HG03045 (cell line): Measurements from ENCODE around the gene MNAT1.

ENCODE experiments used
- ATAC-seq: cut with Tn5 transposase; IDR thresholded peaks from one replicate; pipeline ENCODE4 v1.9.1; 2021; ENCODE audit warnings: mild to moderate bottlenecking, moderate library complexity; ENCODE audit not compliant: unreplicated experiment

Gene MNAT1

DNA sequence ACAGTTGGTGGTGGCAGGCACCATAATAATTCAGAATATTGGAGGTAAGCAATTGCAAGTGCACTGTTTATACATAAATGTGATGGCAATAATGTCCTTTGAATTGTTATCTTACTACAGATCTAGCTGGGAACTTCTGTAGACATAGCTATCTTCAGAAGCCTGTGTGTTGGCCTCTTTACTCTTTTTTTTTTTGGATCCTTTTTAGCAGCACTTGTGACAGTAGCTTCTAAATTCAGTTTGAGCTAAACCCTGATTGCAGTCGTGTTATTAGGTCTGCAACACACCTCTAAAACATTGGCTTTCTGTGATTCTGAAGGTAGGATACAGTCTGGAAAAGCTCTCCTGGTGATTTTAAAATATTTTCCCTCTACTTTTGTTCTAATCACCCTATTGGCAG is 285.0 kb downstream of the MNAT1 start:
- no peak for ATAC-seq
